ENCODE results near the gene PARVB.
"Not testable (repeated sequence)": the region's sequence is repeated elsewhere in the genome, so short reads cannot be mapped to it uniquely, and the experiment has no call there.

Gene PARVB

GRCh38 chr22:44089717-44090570, 65.8 kb downstream of the PARVB start:
- no peak for DNase-seq

GRCh38 chr22:44090571-44090905, 66.4 kb downstream of the PARVB start:
- DNase-seq: no peak

GRCh38 chr22:44091021-44091721, 67.1 kb downstream of the PARVB start:
- peak; percentile 56 for DNase-seq

GRCh38 chr22:44091751-44092150, 67.6 kb downstream of the PARVB start:
- DNase-seq: no peak

- no peak for DNase-seq
These were observed 68.6 kb downstream of the PARVB start for GRCh38 chr22:44092636-44093220.

GRCh38 chr22:44093791-44094190, 69.7 kb downstream of the PARVB start:
- no peak for DNase-seq

- no peak for DNase-seq
These were observed 70.7 kb downstream of the PARVB start for GRCh38 chr22:44094751-44095302.

- DNase-seq: no peak
These were observed 72.6 kb downstream of the PARVB start for GRCh38 chr22:44096736-44097135.

GRCh38 chr22:44097263-44098020, 73.3 kb downstream of the PARVB start:
- DNase-seq: no peak

- DNase-seq: no peak
These were observed 74.1 kb downstream of the PARVB start for GRCh38 chr22:44098021-44098739.

- DNase-seq: no peak
These were observed 74.9 kb downstream of the PARVB start for GRCh38 chr22:44098966-44099530.

- DNase-seq: no peak
These were observed 75.6 kb downstream of the PARVB start for GRCh38 chr22:44099696-44100095.

GRCh38 chr22:44100411-44100810, 76.3 kb downstream of the PARVB start:
- DNase-seq: no peak

GRCh38 chr22:44102121-44102520, 78.0 kb downstream of the PARVB start:
- no peak for DNase-seq

- no peak for DNase-seq
These were observed 78.8 kb downstream of the PARVB start for GRCh38 chr22:44102856-44103255.

GRCh38 chr22:44103735-44104480, 79.8 kb downstream of the PARVB start:
- DNase-seq: no peak

GRCh38 chr22:44107340-44107739, 83.2 kb downstream of the PARVB start:
- no peak for DNase-seq

GRCh38 chr22:44108076-44108475, 84.0 kb downstream of the PARVB start:
- no peak for DNase-seq

- DNase-seq: no peak
These were observed 84.8 kb downstream of the PARVB start for GRCh38 chr22:44108806-44109385.

GRCh38 chr22:44109416-44109815, 85.3 kb downstream of the PARVB start:
- no peak for DNase-seq

GRCh38 chr22:44110656-44111055, 86.6 kb downstream of the PARVB start:
- not testable (repeated sequence) for DNase-seq
